OCI-LY7 (cell line): Measurements from ENCODE around the gene CECR2. TPM values are rescaled to one million over a fixed set of nuclear protein-coding genes. Genes with fewer than 3 reads are reported as not detected.
A peak's percentile ranks its signal among the peaks of the same experiment; 100 is the strongest.

Experiments
- BruUV-seq: library from RNA; stranded (reverse); fragments of 400-500 nt; replicated peaks from 2 replicates; lab custom pipeline; 2021; lab: Mats Ljungman, UMichigan
- CTCF ChIA-PET: fragments of 300-600 bp; sonication (Branson Sonifier 250); formaldehyde crosslinking; loops from one replicate; lab custom pipeline; 2022; ENCODE audit warnings: antibody characterized with exemption; ENCODE audit not compliant: unreplicated experiment; lab: Charles Lee
- POLR2A ChIA-PET: fragments of 300-600 bp; sonication (Branson Sonifier 250); formaldehyde crosslinking; loops from one replicate; lab custom pipeline; 2022; ENCODE audit warnings: antibody characterized with exemption; lab: Charles Lee
- DNase-seq: peaks from one replicate; pipeline ENCODE4 v3.0.0-alpha.2; 2015; ENCODE audit warnings: low spot score
- H2AFZ ChIP-seq: fragments of 200-600 bp; sonication (generic), shearing (Covaris generic); 2 replicates; pipeline ENCODE4 v1.6.1; 2014; ENCODE audit warnings: mild to moderate bottlenecking, antibody characterized with exemption, low read length, moderate library complexity
- H3K27ac ChIP-seq: fragments of 200-600 bp; sonication (generic); 2 replicates; pipeline ENCODE4 v1.5.1; 2014; ENCODE audit warnings: mixed run types, low read depth, mild to moderate bottlenecking, moderate library complexity, low read length, inconsistent platforms; ENCODE audit not compliant: poor library complexity, severe bottlenecking
- H3K36me3 ChIP-seq: fragments of 200-600 bp; sonication (generic); 2 replicates; pipeline ENCODE4 v1.6.1; 2014; ENCODE audit warnings: mild to moderate bottlenecking, antibody characterized with exemption, low read length, moderate library complexity, mixed read lengths; ENCODE audit not compliant: insufficient read depth
- H3K4me1 ChIP-seq: fragments of 200-600 bp; sonication (generic); 2 replicates; pipeline ENCODE4 v1.5.1; 2014; ENCODE audit warnings: mild to moderate bottlenecking, low read length; ENCODE audit not compliant: insufficient read depth, poor library complexity, severe bottlenecking
- H3K4me2 ChIP-seq: fragments of 200-600 bp; sonication (generic); 2 replicates; pipeline ENCODE4 v1.6.1; 2014; ENCODE audit warnings: mild to moderate bottlenecking, low read length
- H3K4me3 ChIP-seq: fragments of 200-600 bp; sonication (generic); 2 replicates; pipeline ENCODE4 v1.5.1; 2014; ENCODE audit warnings: mild to moderate bottlenecking, low read depth, low read length; ENCODE audit not compliant: poor library complexity, severe bottlenecking
- H3K79me2 ChIP-seq: fragments of 200-600 bp; sonication (generic); 2 replicates; pipeline ENCODE4 v1.6.1; 2016; ENCODE audit warnings: low read depth, mild to moderate bottlenecking, low read length, moderate library complexity, mixed read lengths; ENCODE audit not compliant: insufficient read depth
- H3K9me2 ChIP-seq: fragments of 200-600 bp; sonication (generic); 2 replicates; pipeline ENCODE4 v1.6.1; 2016; ENCODE audit warnings: mild to moderate bottlenecking, low read length, mixed read lengths; ENCODE audit not compliant: insufficient read depth
- H3K9me3 ChIP-seq: fragments of 200-600 bp; sonication (generic); 2 replicates; pipeline ENCODE4 v1.6.1; 2014; ENCODE audit warnings: mild to moderate bottlenecking, mixed run types, low read length, mixed read lengths
- H4K20me1 ChIP-seq: fragments of 200-600 bp; sonication (generic); 2 replicates; pipeline ENCODE4 v1.6.1; 2014; ENCODE audit warnings: mild to moderate bottlenecking, antibody characterized with exemption, low read length, moderate library complexity, mixed read lengths; ENCODE audit not compliant: insufficient read depth
- CTCF ChIP-seq: fragments of 200-600 bp; sonication (generic); conservative IDR thresholded peaks from 2 replicates; pipeline ENCODE4 v1.5.1; 2014; ENCODE audit warnings: mild to moderate bottlenecking, antibody characterized with exemption, low read length, moderate library complexity, mixed read lengths
- EZH2phosphoT487 ChIP-seq: fragments of 200-600 bp; sonication (generic); IDR thresholded peaks from 2 replicates; pipeline ENCODE4 v1.6.1; 2018; ENCODE audit warnings: low read depth, borderline replicate concordance, mild to moderate bottlenecking, mixed run types, antibody characterized with exemption, low read length, moderate library complexity, mixed read lengths
- intact Hi-C: fragments of 100-400 bp; cut with micrococcal nuclease; formaldehyde crosslinking; loops from one replicate; pipeline ENCODE4 v1.10.0; 2022; ENCODE audit not compliant: unreplicated experiment
- total RNA-seq, 2 experiments: library from RNA; depleted of rRNA in 1 of 2; stranded (reverse); fragments of >200 nt in 1 of 2; shearing (Covaris generic) in 1 of 2; gene quantifications; 2 replicates each; pipeline ENCODE4 v1.2.3, GENCODE V29; 2014 to 2022

Gene CECR2
- total RNA-seq, 2 experiments from 2014 or later: 0.09 to 0.53 TPM

- no peak for TF ChIP-seq EZH2phosphoT487
- no peak for TF ChIP-seq CTCF
- no peak overlapping the region for H2AFZ ChIP-seq
- no peak for DNase-seq
- no peaks in the 10 kb centered on the region for H3K79me2 ChIP-seq
- H3K9me2 ChIP-seq: no peaks in the 10 kb centered on the region
- no peak overlapping the region for H3K4me3 ChIP-seq
- H3K4me2 ChIP-seq: no peak overlapping the region
- no TSS peak for BruUV-seq
- H4K20me1 ChIP-seq: no peaks in the 10 kb centered on the region
- ChIA-PET CTCF (no interaction called here), POLR2A (no interaction called here)
- H3K36me3 ChIP-seq: no peaks in the 10 kb centered on the region
- no peaks in the 10 kb centered on the region for H3K4me1 ChIP-seq
- H3K9me3 ChIP-seq: no peaks in the 10 kb centered on the region
- intact Hi-C loops: no loop called here
- H3K27ac ChIP-seq: no peak overlapping the region
Measured at GRCh38 chr22:17471886-17472535, 102.8 kb downstream of the CECR2 start.

- CTCF ChIA-PET: no interaction called here
- no TSS peak for BruUV-seq
- Histone ChIP-seq H3K9me3 (no peaks in the 10 kb centered on the region), H3K4me2 (no peak overlapping the region), H3K9me2 (no peaks in the 10 kb centered on the region), H3K27ac (no peak overlapping the region), H2AFZ (no peak overlapping the region), H3K4me3 (no peak overlapping the region), H3K36me3 (no peaks in the 10 kb centered on the region), H3K4me1 (no peaks in the 10 kb centered on the region), H3K79me2 (no peaks in the 10 kb centered on the region), H4K20me1 (no peaks in the 10 kb centered on the region)
- no peak for TF ChIP-seq EZH2phosphoT487
- POLR2A ChIA-PET: interaction anchor here (0.6 to 1.1 kb wide), 2 partner anchors 44 to 243 kb away, joined by 4 read pairs; no protein-coding TSS in a partner anchor
- intact Hi-C loops: no loop called here
- no peak for DNase-seq
Measured at GRCh38 chr22:17472932-17473331, 103.7 kb downstream of the CECR2 start.

- Histone ChIP-seq H4K20me1 (no peaks in the 10 kb centered on the region), H3K79me2 (no peaks in the 10 kb centered on the region), H3K36me3 (no peaks in the 10 kb centered on the region), H3K9me2 (no peaks in the 10 kb centered on the region), H3K4me2 (no peak overlapping the region), H3K4me1 (no peaks in the 10 kb centered on the region), H2AFZ (no peak overlapping the region), H3K27ac (no peak overlapping the region), H3K4me3 (no peak overlapping the region), H3K9me3 (no peaks in the 10 kb centered on the region)
- intact Hi-C loops: loop anchor here (5.0 kb wide), 1 partner anchor 38 kb away; no protein-coding TSS in a partner anchor
- ChIA-PET CTCF (no interaction called here), POLR2A (interaction anchor here (0.6 to 1.0 kb wide), 3 partner anchors 14 to 747 kb away, joined by 3 read pairs; no protein-coding TSS in a partner anchor)
- peak; percentile 14 for DNase-seq
- BruUV-seq: no TSS peak
- no peak for TF ChIP-seq EZH2phosphoT487
- no peak for TF ChIP-seq CTCF
Measured at GRCh38 chr22:17475318-17476230, 106.3 kb downstream of the CECR2 start.
